ENCODE results near the gene RHOF.

- TF ChIP-seq CTCF (conservative IDR thresholded peaks at IDR 0.05 in 1 of 2, IDR thresholded peaks at IDR 0.05 in 1 of 2; ENCODE audit: low read depth in 1 of 2, low read length in 2 of 2) (no peak), EZH2 (IDR thresholded peaks at IDR 0.05; ENCODE audit: low read length, missing control alignments) (no peak)
Observed at GRCh38 chr12:121801595-121802484, 8.4 kb upstream of the RHOF start.

Measured in fibroblast of lung (primary cell).